ENCODE measurements around the gene HCRT.
A peak's percentile ranks its signal among the peaks of the same experiment; 100 is the strongest.

DNA sequence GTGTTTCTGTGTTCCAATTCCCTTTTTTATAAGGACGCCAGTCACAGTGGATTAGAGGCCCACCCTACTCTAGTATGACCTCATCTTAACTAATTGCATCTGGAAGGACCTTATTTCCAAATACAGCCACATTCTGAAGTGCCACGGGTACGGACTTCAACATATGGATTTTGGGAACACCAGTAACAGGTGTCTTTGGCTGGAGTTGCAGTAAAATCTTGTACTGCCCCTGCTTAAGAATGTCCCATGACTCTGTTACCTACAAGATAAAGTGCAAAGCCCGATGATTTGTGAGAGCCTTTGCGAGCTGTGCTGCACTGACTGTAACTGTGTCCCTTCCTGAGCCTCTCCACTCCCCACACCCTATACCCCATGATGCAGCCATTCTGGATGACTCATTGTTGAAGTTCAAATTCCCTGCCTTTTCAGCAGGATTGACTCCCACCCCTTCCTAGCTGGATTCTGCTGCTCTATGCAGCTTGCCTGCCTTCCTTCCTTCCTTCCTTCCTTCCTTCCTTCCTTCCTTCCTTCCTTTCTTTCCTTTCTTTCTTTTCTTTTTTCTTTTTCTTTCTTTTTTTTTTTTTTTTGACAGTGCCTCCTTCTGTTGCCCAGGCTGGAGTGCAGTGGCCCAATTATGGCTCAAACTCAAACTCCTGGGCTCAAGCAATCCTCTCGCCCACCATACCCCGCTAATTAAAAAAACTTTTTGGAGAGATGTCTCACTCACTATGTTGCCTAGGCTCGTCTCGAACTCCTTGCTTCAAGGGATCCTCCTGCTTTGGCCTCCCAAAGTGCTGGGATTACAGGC is 2.1 kb downstream of the HCRT start:
- TF ChIP-seq POLR2A (IDR thresholded peaks at IDR 0.05; ENCODE audit: low read length) (no peak), MAFK (IDR thresholded peaks at IDR 0.05; ENCODE audit: partially characterized antibody) (peak; percentile 12), TP53 (CRISPR knock-in tag; IDR thresholded peaks at IDR 0.05) (no peak), KDM5A (IDR thresholded peaks at IDR 0.05) (no peak), RCOR1 (IDR thresholded peaks at IDR 0.05; ENCODE audit: low read depth, low read length) (no peak)
- TF ChIP-seq, protein P1, sequence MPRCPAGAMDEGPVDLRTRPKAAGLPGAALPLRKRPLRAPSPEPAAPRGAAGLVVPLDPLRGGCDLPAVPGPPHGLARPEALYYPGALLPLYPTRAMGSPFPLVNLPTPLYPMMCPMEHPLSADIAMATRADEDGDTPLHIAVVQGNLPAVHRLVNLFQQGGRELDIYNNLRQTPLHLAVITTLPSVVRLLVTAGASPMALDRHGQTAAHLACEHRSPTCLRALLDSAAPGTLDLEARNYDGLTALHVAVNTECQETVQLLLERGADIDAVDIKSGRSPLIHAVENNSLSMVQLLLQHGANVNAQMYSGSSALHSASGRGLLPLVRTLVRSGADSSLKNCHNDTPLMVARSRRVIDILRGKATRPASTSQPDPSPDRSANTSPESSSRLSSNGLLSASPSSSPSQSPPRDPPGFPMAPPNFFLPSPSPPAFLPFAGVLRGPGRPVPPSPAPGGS (IDR thresholded peaks at IDR 0.05) = no peak
- TF ChIP-seq, protein P2, sequence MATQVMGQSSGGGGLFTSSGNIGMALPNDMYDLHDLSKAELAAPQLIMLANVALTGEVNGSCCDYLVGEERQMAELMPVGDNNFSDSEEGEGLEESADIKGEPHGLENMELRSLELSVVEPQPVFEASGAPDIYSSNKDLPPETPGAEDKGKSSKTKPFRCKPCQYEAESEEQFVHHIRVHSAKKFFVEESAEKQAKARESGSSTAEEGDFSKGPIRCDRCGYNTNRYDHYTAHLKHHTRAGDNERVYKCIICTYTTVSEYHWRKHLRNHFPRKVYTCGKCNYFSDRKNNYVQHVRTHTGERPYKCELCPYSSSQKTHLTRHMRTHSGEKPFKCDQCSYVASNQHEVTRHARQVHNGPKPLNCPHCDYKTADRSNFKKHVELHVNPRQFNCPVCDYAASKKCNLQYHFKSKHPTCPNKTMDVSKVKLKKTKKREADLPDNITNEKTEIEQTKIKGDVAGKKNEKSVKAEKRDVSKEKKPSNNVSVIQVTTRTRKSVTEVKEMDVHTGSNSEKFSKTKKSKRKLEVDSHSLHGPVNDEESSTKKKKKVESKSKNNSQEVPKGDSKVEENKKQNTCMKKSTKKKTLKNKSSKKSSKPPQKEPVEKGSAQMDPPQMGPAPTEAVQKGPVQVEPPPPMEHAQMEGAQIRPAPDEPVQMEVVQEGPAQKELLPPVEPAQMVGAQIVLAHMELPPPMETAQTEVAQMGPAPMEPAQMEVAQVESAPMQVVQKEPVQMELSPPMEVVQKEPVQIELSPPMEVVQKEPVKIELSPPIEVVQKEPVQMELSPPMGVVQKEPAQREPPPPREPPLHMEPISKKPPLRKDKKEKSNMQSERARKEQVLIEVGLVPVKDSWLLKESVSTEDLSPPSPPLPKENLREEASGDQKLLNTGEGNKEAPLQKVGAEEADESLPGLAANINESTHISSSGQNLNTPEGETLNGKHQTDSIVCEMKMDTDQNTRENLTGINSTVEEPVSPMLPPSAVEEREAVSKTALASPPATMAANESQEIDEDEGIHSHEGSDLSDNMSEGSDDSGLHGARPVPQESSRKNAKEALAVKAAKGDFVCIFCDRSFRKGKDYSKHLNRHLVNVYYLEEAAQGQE (IDR thresholded peaks at IDR 0.05) = no peak
- TF ChIP-seq, protein P3, sequence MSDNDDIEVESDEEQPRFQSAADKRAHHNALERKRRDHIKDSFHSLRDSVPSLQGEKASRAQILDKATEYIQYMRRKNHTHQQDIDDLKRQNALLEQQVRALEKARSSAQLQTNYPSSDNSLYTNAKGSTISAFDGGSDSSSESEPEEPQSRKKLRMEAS (IDR thresholded peaks at IDR 0.05) = no peak
- TF ChIP-seq, protein P4, sequence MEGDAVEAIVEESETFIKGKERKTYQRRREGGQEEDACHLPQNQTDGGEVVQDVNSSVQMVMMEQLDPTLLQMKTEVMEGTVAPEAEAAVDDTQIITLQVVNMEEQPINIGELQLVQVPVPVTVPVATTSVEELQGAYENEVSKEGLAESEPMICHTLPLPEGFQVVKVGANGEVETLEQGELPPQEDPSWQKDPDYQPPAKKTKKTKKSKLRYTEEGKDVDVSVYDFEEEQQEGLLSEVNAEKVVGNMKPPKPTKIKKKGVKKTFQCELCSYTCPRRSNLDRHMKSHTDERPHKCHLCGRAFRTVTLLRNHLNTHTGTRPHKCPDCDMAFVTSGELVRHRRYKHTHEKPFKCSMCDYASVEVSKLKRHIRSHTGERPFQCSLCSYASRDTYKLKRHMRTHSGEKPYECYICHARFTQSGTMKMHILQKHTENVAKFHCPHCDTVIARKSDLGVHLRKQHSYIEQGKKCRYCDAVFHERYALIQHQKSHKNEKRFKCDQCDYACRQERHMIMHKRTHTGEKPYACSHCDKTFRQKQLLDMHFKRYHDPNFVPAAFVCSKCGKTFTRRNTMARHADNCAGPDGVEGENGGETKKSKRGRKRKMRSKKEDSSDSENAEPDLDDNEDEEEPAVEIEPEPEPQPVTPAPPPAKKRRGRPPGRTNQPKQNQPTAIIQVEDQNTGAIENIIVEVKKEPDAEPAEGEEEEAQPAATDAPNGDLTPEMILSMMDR (IDR thresholded peaks at IDR 0.05) = no peak; the same call in 2 of the 3 replicates

Data from A549 (cell line).